ENCODE data around the gene PLAGL2.

The PLAGL2 gene

GRCh38 chr20:32233286-32233685 is 25.7 kb upstream of the PLAGL2 start:
- intact Hi-C loops (cut with DNase I), result no loop called here
- DNase-seq, result no peak

DNA sequence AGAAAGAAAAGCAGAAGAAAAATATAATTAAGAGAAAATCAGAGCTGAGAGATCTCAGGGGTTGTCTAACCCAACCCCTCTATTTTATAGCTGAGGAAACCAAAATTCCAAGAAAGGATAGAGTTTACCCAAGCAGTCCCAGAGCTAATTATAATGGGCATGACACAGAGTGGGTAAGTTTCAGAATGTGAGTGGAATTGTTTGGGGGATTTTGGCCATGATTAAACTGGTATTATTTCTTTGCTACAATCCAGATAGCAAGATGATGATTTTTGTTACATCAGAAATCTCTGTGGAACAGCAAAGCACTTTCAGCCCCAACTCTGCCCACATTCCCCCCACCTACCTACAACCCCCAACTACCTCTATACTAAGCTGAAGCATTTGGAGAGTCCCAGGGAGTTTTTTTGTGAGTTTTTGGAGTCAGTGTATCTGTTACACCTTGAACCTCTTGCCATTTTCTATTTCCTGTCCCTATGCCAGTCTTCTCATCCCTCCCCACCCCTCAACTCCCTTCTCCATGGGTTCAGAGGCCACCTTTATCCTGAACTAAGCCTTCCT is 24.9 kb upstream of the PLAGL2 start:
- intact Hi-C loops (cut with DNase I), result no loop called here
- DNase-seq, result no peak

DNA sequence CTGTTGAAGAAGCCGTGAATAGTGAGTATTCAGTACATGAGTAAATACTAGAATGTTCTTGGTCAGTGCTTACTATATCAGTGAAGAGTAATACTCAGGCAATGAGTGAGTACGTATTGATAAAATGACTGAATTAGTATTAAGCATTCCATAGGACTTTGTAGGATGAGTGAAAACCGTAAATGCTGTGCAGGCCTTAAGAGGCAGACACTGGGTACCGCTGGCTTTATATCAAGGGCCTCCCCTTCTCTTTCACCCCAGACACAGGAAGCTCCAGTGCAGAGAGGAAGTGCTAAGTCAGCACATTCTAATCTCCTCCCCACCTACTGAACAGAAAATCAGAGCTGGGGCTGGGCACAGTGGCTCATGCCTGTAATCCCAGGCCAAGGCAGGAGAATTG is 24.3 kb upstream of the PLAGL2 start:
- peak in 13 of 42 donors; percentile 7 to 52 (median 24) for DNase-seq
- intact Hi-C loops (cut with DNase I), result no loop called here

DNA sequence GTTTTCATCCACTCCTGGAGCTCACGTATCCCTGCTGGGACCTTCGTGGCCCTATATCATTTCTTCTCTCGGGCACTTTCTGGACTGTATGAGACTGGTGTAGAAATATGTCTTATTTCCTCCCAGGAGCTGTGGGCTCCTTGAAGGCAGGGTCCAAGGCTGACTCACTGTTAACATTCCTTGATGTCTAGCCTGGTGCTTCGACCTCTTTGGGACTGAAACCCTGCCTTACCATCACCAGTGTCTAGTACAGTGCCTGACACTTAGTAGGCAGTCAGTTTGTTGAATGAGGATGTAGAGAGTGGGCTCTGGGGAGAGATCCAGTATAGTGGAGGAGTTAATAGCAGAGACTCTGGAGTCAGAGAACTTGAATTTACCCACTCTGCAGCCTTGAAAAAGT is 23.7 kb upstream of the PLAGL2 start:
- intact Hi-C loops (cut with DNase I), result no loop called here
- no peak for DNase-seq

GRCh38 chr20:32230707-32231106 is 23.2 kb upstream of the PLAGL2 start:
- intact Hi-C loops (cut with DNase I), result no loop called here
- DNase-seq, result no peak

GRCh38 chr20:32229251-32229747 is 21.8 kb upstream of the PLAGL2 start:
- intact Hi-C loops (cut with DNase I), result no loop called here
- DNase-seq, result no peak

- peak in 9 of 42 donors; percentile 7 to 44 (median 18) for DNase-seq
Measured at GRCh38 chr20:32227744-32228688, 20.5 kb upstream of the PLAGL2 start.

GRCh38 chr20:32227306-32227705 is 19.8 kb upstream of the PLAGL2 start:
- no peak for DNase-seq
- intact Hi-C loops (cut with DNase I), result no loop called here

More at GRCh38 chr20:32227744-32228688, 20.5 kb upstream of the PLAGL2 start:
- intact Hi-C loops (cut with DNase I), result no loop called here

DNA sequence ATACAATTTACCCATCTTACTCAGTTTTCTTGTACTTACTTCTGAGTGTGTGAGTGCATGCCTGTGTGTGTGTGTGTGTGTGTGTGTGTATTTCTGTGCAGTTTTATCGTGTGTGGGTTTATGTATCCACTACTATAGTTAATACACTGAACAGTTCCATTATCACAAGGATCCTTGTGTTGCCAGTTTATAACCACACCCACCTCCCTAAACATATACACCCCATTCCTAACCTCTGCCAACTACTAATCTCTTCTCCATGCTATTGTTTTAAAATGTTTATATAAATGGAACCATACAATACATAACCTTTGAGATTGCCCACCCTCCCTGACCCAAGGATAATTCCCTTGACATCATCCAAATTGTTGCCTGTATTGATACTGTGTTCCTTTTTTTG is 18.8 kb upstream of the PLAGL2 start:
- intact Hi-C loops (cut with DNase I), result no loop called here
- DNase-seq, result no peak

DNA sequence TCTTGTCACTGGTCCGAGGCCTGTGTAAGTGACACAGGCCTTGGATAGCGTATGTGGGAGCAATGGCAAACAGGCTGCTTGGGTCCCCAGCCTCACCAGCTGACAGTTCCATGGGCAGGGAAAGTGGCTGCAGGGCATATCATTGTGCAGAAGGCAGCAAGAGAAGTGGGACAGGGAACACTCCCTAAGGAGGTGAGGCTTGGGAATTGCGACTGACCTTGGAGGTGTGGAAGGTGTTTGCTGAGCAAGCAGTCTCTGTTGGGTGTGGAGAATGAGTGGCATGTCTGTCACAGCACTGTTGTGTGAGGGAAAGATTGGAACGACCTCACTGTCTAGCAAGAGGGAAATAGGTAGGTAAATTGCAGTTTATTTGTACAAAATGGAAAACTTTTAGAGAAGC is 16.9 kb upstream of the PLAGL2 start:
- DNase-seq, result no peak
- intact Hi-C loops (cut with DNase I), result no loop called here

DNA sequence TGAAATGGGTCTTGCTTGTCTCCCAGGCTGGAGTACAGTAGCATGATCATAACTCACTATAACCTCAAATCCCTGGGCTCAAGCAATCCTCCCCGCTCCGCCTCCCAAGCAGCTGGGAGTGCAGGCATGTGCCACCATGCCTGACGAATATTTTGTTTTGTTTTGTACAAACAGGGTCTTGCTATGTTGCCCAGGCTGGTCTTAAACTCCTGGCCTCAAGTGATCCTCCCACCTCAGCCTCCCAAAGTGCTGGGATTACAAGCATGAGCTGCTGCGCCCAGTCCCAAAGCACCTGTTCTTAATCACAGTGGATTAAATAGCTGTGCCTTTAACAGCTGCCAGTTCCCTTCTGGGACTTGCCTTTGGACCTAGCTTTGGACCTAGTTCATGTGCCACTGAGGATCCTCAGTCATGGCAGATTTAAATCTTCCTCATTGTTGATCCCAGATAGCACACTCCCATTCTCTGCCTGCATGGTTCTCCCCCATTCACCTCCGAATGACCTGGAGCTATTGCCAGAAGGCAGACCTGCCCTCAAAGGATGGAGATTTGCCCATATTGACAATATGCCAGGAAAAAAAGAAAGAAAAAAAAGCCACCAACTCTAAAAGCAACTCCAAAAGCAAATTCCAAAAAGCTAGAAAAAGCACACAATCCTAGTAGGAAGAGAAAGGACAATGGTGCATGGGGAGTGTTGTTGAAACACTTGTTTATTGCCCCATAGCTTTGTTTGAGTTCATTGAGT is 10.8 kb upstream of the PLAGL2 start:
- intact Hi-C loops (cut with DNase I), result no loop called here
- no peak for DNase-seq

DNA sequence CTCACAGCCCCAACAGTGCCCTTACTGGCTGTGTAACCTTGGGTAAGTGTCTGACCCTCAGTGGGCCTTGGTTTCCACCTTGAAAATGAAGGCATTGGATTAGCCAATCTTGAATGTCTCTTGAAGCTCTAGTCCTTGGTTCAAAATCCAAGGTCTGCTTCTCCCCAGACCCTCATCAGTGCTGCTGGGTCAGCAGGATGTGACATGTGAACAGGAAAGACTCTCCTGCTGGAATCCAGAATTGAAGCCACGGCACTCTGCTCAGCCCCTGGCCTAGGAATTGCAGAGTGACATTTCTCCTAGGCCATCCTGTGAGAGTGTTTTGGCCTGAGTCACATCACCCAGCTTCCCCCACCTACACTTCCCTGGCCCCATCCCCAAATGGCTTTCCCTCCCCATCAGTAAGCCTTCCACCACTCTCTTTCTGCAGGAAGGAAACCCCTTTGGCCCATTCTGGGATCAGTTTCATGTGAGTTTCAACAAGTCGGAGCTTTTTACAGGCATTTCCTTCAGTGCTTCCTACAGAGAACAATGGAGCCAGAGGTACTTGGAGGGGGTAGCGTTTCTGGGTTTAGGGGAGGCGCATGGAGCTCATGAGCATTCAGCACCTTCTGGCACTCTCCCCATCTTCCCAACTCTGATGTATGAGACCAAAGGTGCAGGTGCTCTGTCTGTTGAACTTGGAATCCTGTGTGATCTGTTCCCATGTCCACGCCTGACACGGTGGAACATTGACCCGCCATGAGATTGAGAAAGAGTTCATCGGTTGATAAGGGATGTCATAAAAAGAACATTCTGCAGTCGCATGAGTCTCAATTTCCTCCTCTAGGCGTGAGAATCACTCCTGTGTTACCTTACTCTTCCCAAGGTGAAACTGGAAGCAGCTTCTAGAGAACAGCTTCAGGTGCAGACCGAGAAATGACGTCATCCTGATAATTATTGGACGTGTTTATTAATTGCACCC is 8.9 kb upstream of the PLAGL2 start:
- DNase-seq, result no peak
- intact Hi-C loops (cut with DNase I), result no loop called here

DNA sequence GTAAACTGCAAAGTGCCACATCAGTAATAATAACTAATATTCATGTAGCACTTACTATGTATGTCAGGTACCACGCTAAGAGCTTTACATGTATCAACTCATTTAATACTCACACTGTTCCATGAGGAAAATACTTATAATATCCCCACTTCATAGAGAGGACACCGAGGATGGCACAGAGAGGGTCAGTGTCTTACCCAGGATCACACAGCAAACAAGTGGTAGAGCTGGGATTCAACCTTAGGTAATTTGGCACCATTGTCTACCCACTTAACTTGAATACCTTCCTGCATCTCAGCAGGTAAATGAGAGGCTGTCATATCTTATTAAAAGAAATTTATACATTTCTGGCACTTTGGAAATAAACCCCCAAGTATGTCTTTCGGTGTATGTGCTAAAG is 8.2 kb upstream of the PLAGL2 start:
- no peak for DNase-seq
- intact Hi-C loops (cut with DNase I), result no loop called here

- intact Hi-C loops (cut with DNase I), result no loop called here
- DNase-seq, result no peak
Measured at GRCh38 chr20:32215147-32215546, 7.6 kb upstream of the PLAGL2 start.

DNA sequence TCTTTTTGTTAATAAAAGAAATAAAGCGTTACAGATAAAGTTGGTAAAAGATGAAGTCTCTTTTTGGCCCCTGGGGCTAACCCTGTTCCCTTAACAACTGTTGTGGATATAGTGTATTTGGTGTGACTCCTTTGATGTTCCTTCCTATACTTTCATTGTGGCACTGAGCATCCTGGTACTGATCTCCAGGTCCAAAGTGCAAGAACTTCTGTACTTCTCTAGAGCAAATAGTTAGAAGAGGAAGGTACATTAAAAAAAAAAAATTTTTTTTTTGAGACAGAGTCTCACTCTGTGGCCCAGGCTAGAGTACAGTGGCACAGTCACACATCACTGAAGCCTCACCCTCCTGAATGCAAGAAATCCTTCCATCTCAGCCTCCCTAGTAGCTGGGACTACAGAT is 6.3 kb upstream of the PLAGL2 start:
- no peak for DNase-seq
- intact Hi-C loops (cut with DNase I), result no loop called here

DNA sequence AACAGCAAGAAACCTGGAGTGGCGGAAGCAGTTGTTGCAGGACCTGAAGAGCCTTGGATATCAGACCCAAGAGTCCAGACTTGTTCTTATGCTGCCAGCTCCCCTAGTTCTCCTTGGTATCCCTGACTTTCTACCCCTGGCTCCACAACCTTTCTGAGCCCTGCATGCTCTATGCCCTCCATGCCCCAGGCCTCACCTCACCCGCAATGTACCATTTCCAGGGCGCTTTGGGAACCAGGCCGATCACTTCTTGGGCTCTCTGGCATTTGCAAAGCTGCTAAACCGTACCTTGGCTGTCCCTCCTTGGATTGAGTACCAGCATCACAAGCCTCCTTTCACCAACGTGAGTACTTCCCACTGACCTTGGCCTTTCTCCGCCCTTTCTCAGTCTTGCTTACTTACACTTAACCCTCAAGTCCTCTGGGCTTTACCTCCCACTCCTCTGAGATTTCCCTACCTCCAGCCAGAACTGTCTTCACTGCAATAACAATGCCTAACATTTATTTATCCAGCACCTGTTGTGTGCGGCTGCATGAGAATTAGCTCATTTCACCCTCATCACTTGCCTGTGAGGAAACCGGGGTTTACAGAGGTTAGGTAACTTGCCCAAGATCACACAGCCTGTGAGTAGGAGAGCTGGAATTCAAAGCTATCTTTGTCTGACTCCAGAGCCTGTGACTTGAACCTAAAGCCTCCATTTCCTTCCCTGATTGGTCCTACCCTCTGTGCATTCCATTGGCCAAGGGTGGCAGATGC is 2.5 kb upstream of the PLAGL2 start:
- DNase-seq, result no peak

GRCh38 chr20:32208499-32209154 is 1.1 kb upstream of the PLAGL2 start:
- intact Hi-C loops (cut with DNase I), result loop anchor here (10.0 kb wide), 1 partner anchor 66 kb away; the partner anchor contains the start of gene KIF3B
- no peak for DNase-seq

More for the DNA sequence above, 2.5 kb upstream of the PLAGL2 start:
- intact Hi-C loops (cut with DNase I), result loop anchor here (10.0 kb wide), 1 partner anchor 65 kb away; the partner anchor contains the start of gene KIF3B
